ENCODE measurements around the gene GAGE10.

- TF ChIP-seq, protein P1, sequence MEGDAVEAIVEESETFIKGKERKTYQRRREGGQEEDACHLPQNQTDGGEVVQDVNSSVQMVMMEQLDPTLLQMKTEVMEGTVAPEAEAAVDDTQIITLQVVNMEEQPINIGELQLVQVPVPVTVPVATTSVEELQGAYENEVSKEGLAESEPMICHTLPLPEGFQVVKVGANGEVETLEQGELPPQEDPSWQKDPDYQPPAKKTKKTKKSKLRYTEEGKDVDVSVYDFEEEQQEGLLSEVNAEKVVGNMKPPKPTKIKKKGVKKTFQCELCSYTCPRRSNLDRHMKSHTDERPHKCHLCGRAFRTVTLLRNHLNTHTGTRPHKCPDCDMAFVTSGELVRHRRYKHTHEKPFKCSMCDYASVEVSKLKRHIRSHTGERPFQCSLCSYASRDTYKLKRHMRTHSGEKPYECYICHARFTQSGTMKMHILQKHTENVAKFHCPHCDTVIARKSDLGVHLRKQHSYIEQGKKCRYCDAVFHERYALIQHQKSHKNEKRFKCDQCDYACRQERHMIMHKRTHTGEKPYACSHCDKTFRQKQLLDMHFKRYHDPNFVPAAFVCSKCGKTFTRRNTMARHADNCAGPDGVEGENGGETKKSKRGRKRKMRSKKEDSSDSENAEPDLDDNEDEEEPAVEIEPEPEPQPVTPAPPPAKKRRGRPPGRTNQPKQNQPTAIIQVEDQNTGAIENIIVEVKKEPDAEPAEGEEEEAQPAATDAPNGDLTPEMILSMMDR (IDR thresholded peaks at IDR 0.05; ENCODE audit: extremely low read depth in 1 of 2, insufficient read depth in 1 of 2, low read depth in 1 of 2, low read length in 2 of 2) = no peak
- TF ChIP-seq EZH2 (IDR thresholded peaks at IDR 0.05; ENCODE audit: borderline replicate concordance, low read depth, low read length, severe bottlenecking) = no peak
- no peak for TF ChIP-seq POLR2A (IDR thresholded peaks at IDR 0.05; ENCODE audit: low read depth, low read length)
- no peak for TF ChIP-seq POLR2AphosphoS5 (IDR thresholded peaks at IDR 0.05; ENCODE audit: insufficient read depth, low read depth, low read length)
Observed at GRCh38 chrX:49303346-49303745, at the start of gene GAGE10.
